ENCODE results near the gene LETM1.

The LETM1 gene

GRCh38 chr4:1822568-1823544 is 33.1 kb downstream of the LETM1 start:
- no peak for TF ChIP-seq CTCF (IDR thresholded peaks at IDR 0.05; ENCODE audit: low read depth, low read length)
- no peaks in the 10 kb centered on the region for H3K9me3 ChIP-seq (ENCODE audit: severe bottlenecking)
- peaks cover 82% of the 10 kb centered on the region for H3K36me3 ChIP-seq
- no peak overlapping the region for H3K4me3 ChIP-seq (ENCODE audit: low read depth, low read length)
- no peak for DNase-seq
- H3K27me3 ChIP-seq (ENCODE audit: insufficient read depth, low read depth, severe bottlenecking): no peaks in the 10 kb centered on the region
- H3K27ac ChIP-seq: no peak overlapping the region

- no peak overlapping the region for H3K4me3 ChIP-seq (ENCODE audit: low read depth, low read length)
- no peak for DNase-seq
- peaks cover 90% of the 10 kb centered on the region for H3K36me3 ChIP-seq
- H3K9me3 ChIP-seq (ENCODE audit: severe bottlenecking): no peaks in the 10 kb centered on the region
- no peaks in the 10 kb centered on the region for H3K27me3 ChIP-seq (ENCODE audit: insufficient read depth, low read depth, severe bottlenecking)
- no peak for TF ChIP-seq CTCF (IDR thresholded peaks at IDR 0.05; ENCODE audit: low read depth, low read length)
- no peak overlapping the region for H3K27ac ChIP-seq
Measured at GRCh38 chr4:1821679-1822567, 34.0 kb downstream of the LETM1 start.

- no peak for DNase-seq
- Histone ChIP-seq H3K27ac (no peak overlapping the region), H3K4me3 (ENCODE audit: low read depth, low read length) (no peak overlapping the region), H3K36me3 (peaks cover 89% of the 10 kb centered on the region), H3K9me3 (ENCODE audit: severe bottlenecking) (no peaks in the 10 kb centered on the region), H3K27me3 (ENCODE audit: insufficient read depth, low read depth, severe bottlenecking) (no peaks in the 10 kb centered on the region)
- TF ChIP-seq CTCF (IDR thresholded peaks at IDR 0.05; ENCODE audit: low read depth, low read length): no peak
Measured at GRCh38 chr4:1819816-1820215, 36.1 kb downstream of the LETM1 start.

- H3K9me3 ChIP-seq (ENCODE audit: severe bottlenecking): no peaks in the 10 kb centered on the region
- H3K4me3 ChIP-seq (ENCODE audit: low read depth, low read length): no peak overlapping the region
- peaks cover 89% of the 10 kb centered on the region for H3K36me3 ChIP-seq
- TF ChIP-seq CTCF (IDR thresholded peaks at IDR 0.05; ENCODE audit: low read depth, low read length): no peak
- no peak for DNase-seq
- H3K27me3 ChIP-seq (ENCODE audit: insufficient read depth, low read depth, severe bottlenecking): no peaks in the 10 kb centered on the region
- H3K27ac ChIP-seq: no peak overlapping the region
Measured at GRCh38 chr4:1819284-1819683, 36.7 kb downstream of the LETM1 start.

- TF ChIP-seq CTCF (IDR thresholded peaks at IDR 0.05; ENCODE audit: low read depth, low read length): no peak
- no peaks in the 10 kb centered on the region for H3K9me3 ChIP-seq (ENCODE audit: severe bottlenecking)
- no peak overlapping the region for H3K27ac ChIP-seq
- no peaks in the 10 kb centered on the region for H3K27me3 ChIP-seq (ENCODE audit: insufficient read depth, low read depth, severe bottlenecking)
- DNase-seq: no peak
- H3K36me3 ChIP-seq: peaks cover 73% of the 10 kb centered on the region
- no peak overlapping the region for H3K4me3 ChIP-seq (ENCODE audit: low read depth, low read length)
Measured at GRCh38 chr4:1815997-1816860, 39.7 kb downstream of the LETM1 start.

Measured in WERI-Rb-1 (cell line).